NK-92 treated with Interleukin-12 subunit alpha and Interleukin-12 subunit beta, amount 100 ng/mL, for 24 hours (cell line): Measurements from ENCODE around the gene METAP1D.
"Not testable (repeated sequence)": the region's sequence is repeated elsewhere in the genome, so short reads cannot be mapped to it uniquely, and the experiment has no call there.

Source experiments
- DNase-seq: peaks from one replicate; lab custom pipeline; 2025; lab: John Stamatoyannopoulos, UW

The METAP1D gene

GRCh38 chr2:171997031-171997430, 2.7 kb upstream of the METAP1D start:
- DNase-seq: not testable (repeated sequence)

- DNase-seq: no peak
Measured at GRCh38 chr2:171999161-171999560, 592 bp upstream of the METAP1D start.

- DNase-seq: no peak
Measured at GRCh38 chr2:172000696-172001361, 1.1 kb downstream of the METAP1D start.

- no peak for DNase-seq
Measured at GRCh38 chr2:172007372-172007771, 7.6 kb downstream of the METAP1D start.

- no peak for DNase-seq
Measured at GRCh38 chr2:172009823-172010222, 10.1 kb downstream of the METAP1D start.

GRCh38 chr2:172011812-172012575, 12.2 kb downstream of the METAP1D start:
- no peak for DNase-seq

GRCh38 chr2:172012677-172013391, 13.1 kb downstream of the METAP1D start:
- DNase-seq: no peak

- no peak for DNase-seq
Measured at GRCh38 chr2:172013396-172013795, 13.6 kb downstream of the METAP1D start.

GRCh38 chr2:172021074-172021931, 21.6 kb downstream of the METAP1D start:
- DNase-seq: no peak

GRCh38 chr2:172021955-172022354, 22.2 kb downstream of the METAP1D start:
- DNase-seq: no peak

GRCh38 chr2:172031536-172031935, 31.8 kb downstream of the METAP1D start:
- DNase-seq: no peak

- no peak for DNase-seq
Measured at GRCh38 chr2:172038121-172038520, 38.4 kb downstream of the METAP1D start.

- DNase-seq: no peak
Measured at GRCh38 chr2:172038604-172039003, 38.9 kb downstream of the METAP1D start.

- DNase-seq: no peak
Measured at GRCh38 chr2:172039011-172039704, 39.4 kb downstream of the METAP1D start.

GRCh38 chr2:172040311-172040710, 40.6 kb downstream of the METAP1D start:
- DNase-seq: no peak

GRCh38 chr2:172046080-172046678, 46.4 kb downstream of the METAP1D start:
- no peak for DNase-seq

GRCh38 chr2:172046866-172047565, 47.3 kb downstream of the METAP1D start:
- no peak for DNase-seq

- no peak for DNase-seq
Measured at GRCh38 chr2:172047566-172048507, 48.1 kb downstream of the METAP1D start.
